ENCODE measurements around the gene MYO18B.
"Not testable (repeated sequence)": the region's sequence is repeated elsewhere in the genome, so short reads cannot be mapped to it uniquely, and the experiment has no call there.

MYO18B gene

DNA sequence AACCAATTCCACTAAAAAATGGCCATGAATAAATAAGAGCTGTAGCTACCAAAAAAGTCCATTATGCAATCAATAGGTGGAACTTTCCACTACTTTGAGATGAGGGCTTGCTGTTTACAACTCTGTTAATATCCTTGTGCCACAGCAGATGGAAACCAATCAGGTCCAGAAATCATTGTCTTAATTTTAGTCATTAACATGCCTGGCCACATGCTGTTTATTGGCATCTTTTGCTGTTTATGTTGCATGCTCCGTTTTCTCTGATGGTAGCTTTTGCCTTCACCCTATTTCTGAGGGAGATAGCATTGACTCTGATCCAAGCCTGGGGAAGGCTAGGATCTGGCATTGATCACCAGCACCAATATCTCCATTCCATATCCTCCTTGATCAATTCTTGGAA lies 234.4 kb downstream of the MYO18B start:
- TF ChIP-seq, protein P1, sequence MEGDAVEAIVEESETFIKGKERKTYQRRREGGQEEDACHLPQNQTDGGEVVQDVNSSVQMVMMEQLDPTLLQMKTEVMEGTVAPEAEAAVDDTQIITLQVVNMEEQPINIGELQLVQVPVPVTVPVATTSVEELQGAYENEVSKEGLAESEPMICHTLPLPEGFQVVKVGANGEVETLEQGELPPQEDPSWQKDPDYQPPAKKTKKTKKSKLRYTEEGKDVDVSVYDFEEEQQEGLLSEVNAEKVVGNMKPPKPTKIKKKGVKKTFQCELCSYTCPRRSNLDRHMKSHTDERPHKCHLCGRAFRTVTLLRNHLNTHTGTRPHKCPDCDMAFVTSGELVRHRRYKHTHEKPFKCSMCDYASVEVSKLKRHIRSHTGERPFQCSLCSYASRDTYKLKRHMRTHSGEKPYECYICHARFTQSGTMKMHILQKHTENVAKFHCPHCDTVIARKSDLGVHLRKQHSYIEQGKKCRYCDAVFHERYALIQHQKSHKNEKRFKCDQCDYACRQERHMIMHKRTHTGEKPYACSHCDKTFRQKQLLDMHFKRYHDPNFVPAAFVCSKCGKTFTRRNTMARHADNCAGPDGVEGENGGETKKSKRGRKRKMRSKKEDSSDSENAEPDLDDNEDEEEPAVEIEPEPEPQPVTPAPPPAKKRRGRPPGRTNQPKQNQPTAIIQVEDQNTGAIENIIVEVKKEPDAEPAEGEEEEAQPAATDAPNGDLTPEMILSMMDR (IDR thresholded peaks at IDR 0.05; ENCODE audit: low read depth, low read length) = no peak

DNA sequence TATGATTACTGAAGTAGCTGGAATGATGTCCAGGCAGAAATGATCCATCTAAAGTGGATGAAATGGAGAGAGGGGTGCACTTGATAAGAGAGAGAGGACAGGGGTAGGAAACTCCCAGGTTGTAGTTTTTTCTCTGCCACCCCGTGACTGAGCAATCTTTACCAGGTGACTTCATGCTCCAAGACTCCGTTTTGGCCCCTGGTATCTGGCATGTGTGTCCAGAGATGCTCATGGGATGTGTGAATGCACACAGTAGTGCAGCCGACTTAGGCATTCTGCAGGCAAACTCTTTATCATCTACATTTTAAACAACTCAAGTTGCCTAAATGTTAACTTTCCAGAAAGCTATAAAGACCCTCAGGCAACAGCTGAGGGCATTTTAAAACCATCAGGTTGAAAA lies 238.0 kb downstream of the MYO18B start:
- no peak overlapping the region for H3K4me3 ChIP-seq (ENCODE audit: low read depth, low read length)
- TF ChIP-seq, protein P1 (IDR thresholded peaks at IDR 0.05; ENCODE audit: low read depth, low read length) = no peak

More for the DNA sequence above, 234.4 kb downstream of the MYO18B start:
- no peak overlapping the region for H3K4me3 ChIP-seq (ENCODE audit: low read depth, low read length)

DNA sequence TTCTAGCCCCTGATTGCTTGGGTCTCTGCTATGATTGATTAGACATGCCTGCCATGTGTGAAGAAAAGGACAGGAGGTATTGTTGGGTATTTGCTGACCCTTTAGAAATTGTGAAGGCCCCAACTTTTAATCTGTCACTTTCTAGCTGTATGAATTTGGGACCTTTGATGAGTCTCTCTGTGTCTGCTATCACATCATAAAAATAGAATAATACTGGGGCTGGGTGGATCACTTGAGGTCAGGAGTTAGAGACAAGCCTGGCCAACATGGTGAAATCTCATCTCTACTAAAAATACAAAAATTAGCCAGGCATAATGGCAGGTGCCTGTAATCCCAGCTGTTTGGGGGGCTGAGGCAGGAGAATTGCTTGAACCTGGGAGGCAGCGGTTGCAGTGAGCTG lies 242.9 kb downstream of the MYO18B start:
- not testable (repeated sequence) for H3K4me3 ChIP-seq (ENCODE audit: low read depth, low read length)

DNA sequence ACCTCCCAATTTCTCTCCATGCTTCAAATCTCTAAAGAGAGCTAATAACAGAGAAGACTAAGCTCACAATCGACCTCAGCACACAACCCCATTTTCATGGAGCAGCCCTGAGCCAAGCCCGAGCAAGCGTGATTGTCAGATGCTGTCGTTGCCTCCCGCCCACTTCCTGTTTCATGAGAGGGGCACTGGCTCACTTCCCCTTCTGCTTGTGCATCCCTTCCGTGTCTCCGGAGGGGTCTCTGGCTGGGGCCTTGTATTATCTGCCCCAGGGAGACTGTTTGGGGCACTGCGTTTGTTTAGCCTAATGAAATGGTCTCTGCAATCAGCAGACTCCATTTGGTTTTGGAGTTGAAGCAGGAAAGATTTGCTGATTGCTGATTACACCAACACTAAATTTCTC lies 246.0 kb downstream of the MYO18B start:
- no peak overlapping the region for H3K4me3 ChIP-seq (ENCODE audit: low read depth, low read length)
- TF ChIP-seq, protein P1 (IDR thresholded peaks at IDR 0.05; ENCODE audit: low read depth, low read length) = no peak

DNA sequence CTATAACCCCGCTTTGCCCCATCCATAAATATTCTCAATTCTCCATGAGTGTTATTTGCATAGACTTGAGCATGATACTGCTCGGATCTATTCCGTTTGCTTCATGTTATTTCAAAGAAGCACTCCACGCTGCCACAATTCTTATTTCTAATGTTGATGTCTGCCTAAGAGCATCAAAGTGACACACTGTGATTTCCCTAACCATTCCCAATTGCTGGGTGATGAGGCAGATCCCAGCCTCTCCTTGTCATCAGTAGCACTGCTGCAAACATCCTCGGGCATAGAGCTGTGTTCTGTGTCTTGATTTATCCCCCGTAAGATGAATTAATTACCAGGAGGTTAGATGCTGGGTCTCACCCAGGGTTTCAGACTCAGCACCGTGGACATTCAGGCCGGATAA lies 249.0 kb downstream of the MYO18B start:
- H3K4me3 ChIP-seq (ENCODE audit: low read depth, low read length) = no peak overlapping the region
- TF ChIP-seq, protein P1 (IDR thresholded peaks at IDR 0.05; ENCODE audit: low read depth, low read length) = no peak

DNA sequence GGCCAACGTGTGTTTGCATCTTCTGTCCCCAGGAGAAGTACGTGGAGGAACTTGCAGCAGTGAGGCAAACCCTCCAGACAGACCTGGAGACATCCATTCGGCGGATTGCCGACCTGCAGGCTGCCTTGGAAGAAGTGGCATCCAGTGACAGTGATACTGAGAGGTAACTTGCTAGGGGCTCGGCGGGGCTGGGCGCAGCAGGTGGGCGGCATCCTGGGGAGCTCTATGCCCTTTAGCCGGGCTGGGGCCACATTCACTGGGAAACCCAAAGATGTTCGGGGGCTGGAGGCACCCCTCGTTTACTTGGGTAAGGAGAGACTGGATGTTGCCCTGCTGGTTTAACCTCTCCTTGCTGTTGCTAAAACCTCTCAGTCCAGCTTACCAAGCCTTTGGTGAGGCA lies 250.3 kb downstream of the MYO18B start:
- H3K4me3 ChIP-seq (ENCODE audit: low read depth, low read length) = no peak overlapping the region
- TF ChIP-seq, protein P1 (IDR thresholded peaks at IDR 0.05; ENCODE audit: low read depth, low read length) = no peak

DNA sequence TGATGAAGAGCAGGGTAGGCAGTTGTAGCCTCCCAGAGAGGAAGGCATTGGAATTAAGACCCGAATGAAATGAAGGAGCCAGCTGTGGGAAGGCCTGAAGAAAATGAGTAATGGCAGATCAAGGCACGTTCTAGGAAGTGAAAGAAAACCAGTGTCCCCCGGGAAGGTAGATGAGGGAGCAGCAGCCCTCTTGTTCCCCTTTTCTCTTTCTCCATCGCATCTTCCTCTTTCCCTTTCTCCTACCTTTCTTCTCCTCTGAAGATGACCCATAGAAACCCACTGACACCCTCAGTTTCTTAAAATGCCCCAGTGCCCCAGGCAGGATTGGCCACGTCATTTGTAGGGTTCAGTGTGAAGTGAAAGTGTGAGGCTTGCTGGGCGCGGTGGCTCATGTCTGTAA lies 254.7 kb downstream of the MYO18B start:
- no peak overlapping the region for H3K4me3 ChIP-seq (ENCODE audit: low read depth, low read length)
- TF ChIP-seq, protein P1 (IDR thresholded peaks at IDR 0.05; ENCODE audit: low read depth, low read length) = no peak

All from WI38 (cell line).